Lower lobe of right lung (tissue), 2 donors: ENCODE measurements around the gene ABRACL. TPM values are rescaled to one million over a fixed set of nuclear protein-coding genes. Genes with fewer than 3 reads are reported as not detected.

ENCODE experiments used
- ATAC-seq, 2 donors: fragments of 200-7000 bp; cut with Tn5 transposase; one replicate each; pipeline ENCODE4 v1.9.1; 2020 to 2022; ENCODE audit warnings: mild to moderate bottlenecking in 2 of 2, moderate library complexity in 2 of 2
- DNase-seq: peaks from one replicate; pipeline ENCODE4 v3.0.0-alpha.2; 2020
- H3K27ac ChIP-seq: fragments of 200-600 bp; one replicate; pipeline ENCODE4 v1.8.0; 2022
- H3K27me3 ChIP-seq: fragments of 200-600 bp; one replicate; pipeline ENCODE4 v1.8.0; 2022; ENCODE audit warnings: low read depth
- H3K36me3 ChIP-seq: fragments of 200-600 bp; one replicate; pipeline ENCODE4 v1.8.0; 2022; ENCODE audit warnings: mild to moderate bottlenecking
- H3K4me1 ChIP-seq: fragments of 200-600 bp; one replicate; pipeline ENCODE4 v1.8.0; 2022
- H3K4me3 ChIP-seq: fragments of 200-600 bp; one replicate; pipeline ENCODE4 v1.8.0; 2022; ENCODE audit warnings: mild to moderate bottlenecking
- H3K9me3 ChIP-seq: fragments of 200-600 bp; one replicate; pipeline ENCODE4 v1.8.0; 2022
- intact Hi-C: fragments of 100-400 bp; cut with DNase I; formaldehyde crosslinking; loops from one replicate; pipeline ENCODE4 v1.11.0; 2022
- long read RNA-seq: library from polyadenylated mRNA; unstranded; transcript quantifications from one replicate; pipeline ENCODE4 v2.0.0, GENCODE V29; 2021
- total RNA-seq: library from RNA; stranded (reverse); fragmentation: NEBNext Ultra II Directional; extraction: Animal tissue kit (Norgen Biotek cat#: 25700); gene quantifications from one replicate; pipeline ENCODE4 v1.2.1, GENCODE V29; 2021
- TF ChIP-seq, protein P1 (sequence below): fragments of 200-600 bp; IDR thresholded peaks from one replicate; pipeline ENCODE4 v1.8.0; 2022; ENCODE audit warnings: antibody characterized with exemption, mild to moderate bottlenecking
- donor health status: DM: no; HTN: yes; CAD: no; lungs with severe emphysema.

Gene ABRACL, protein sequence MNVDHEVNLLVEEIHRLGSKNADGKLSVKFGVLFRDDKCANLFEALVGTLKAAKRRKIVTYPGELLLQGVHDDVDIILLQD
- 42.4 TPM for total RNA-seq
- long read RNA-seq, transcript ABRACL-201 (3 exons, 845 nt): major isoform, 10 of 14 reads
- long read RNA-seq, partial matches to known transcripts: 0 of 14 reads
- long read RNA-seq, other reads (novel, unspliced or antisense): 4 of 14 reads

DNA sequence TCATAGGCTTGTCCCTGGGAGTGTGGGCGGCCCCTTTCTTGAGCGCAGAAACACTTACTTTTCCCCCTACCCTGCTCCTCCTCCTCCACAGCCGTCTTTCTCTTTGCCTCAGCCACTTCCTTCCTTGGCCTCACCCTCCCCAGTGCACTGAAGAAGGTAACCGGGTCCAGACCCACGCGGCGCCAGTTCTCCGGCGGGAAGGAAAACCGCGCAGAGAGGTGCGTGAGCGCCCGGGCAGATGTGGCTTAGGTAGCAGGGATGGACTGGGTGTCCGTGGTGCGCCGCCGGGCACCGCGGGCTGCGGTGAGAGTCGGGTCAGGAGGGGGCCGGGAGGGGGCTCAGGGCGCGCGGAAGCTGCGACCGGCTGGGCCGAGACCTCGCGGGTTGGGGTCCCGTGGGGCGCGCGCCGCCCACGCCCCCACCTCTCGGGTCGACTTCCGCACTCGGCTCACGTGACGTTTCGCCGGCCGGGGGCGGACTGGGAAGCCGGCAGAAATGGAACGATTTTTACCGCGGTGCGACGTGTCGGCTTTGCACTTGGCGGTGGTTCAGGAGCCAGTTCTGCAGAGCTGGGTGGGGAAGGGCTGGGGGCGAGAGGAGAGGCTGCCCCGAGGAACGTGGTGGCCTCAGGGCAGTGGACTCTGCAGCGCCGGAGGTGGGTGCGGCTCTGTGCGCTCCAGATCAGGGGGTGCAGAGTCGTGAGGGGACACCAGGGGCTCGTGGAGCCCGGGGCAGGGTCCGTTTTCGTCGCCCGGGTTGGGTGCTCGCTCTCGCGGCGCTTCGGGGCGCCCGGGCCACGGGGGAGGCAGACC, at the start of gene ABRACL:
TSS of gene ABRACL (plus strand) at position 88 of the 812 bp plus-strand sequence. CDS start 5,416 bp downstream, outside the sequence.
- TF ChIP-seq, protein P1, sequence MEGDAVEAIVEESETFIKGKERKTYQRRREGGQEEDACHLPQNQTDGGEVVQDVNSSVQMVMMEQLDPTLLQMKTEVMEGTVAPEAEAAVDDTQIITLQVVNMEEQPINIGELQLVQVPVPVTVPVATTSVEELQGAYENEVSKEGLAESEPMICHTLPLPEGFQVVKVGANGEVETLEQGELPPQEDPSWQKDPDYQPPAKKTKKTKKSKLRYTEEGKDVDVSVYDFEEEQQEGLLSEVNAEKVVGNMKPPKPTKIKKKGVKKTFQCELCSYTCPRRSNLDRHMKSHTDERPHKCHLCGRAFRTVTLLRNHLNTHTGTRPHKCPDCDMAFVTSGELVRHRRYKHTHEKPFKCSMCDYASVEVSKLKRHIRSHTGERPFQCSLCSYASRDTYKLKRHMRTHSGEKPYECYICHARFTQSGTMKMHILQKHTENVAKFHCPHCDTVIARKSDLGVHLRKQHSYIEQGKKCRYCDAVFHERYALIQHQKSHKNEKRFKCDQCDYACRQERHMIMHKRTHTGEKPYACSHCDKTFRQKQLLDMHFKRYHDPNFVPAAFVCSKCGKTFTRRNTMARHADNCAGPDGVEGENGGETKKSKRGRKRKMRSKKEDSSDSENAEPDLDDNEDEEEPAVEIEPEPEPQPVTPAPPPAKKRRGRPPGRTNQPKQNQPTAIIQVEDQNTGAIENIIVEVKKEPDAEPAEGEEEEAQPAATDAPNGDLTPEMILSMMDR: no peak
- Histone ChIP-seq H3K27me3 (no peaks in the 10 kb centered on the region), H3K4me3 (peak within 1 kb of the TSS; percentile 85), H3K36me3 (peaks cover 2% of the 10 kb centered on the region), H3K4me1 (peaks cover 26% of the 10 kb centered on the region), H3K27ac (peak within 1 kb of the TSS; percentile 87), H3K9me3 (no peaks in the 10 kb centered on the region)
- DNase-seq: peak; percentile 78
- intact Hi-C loops: no loop called here
- peak; percentile 89 to 90 for ATAC-seq

DNA sequence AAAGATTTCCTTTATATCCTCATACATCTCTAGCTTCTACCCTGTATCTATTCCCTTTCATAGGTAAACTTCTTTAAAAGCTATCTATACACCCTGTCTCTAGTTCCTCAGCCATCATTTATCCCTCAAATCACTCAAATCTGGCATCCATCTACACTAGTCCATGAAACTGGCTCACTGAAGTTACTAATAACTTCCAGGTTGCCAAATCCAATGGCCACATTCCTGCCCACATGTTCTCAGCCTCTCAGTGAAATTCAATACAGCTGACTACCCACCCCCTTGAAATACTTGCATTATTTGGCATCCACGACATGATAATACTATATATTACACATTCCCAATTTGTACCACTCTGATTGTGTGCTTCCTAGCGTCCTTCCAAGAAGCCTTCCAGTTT, 49.2 kb upstream of the ABRACL start:
- no peak for ATAC-seq
- H3K4me1 ChIP-seq: peaks cover 38% of the 10 kb centered on the region
- intact Hi-C loops: no loop called here

DNA sequence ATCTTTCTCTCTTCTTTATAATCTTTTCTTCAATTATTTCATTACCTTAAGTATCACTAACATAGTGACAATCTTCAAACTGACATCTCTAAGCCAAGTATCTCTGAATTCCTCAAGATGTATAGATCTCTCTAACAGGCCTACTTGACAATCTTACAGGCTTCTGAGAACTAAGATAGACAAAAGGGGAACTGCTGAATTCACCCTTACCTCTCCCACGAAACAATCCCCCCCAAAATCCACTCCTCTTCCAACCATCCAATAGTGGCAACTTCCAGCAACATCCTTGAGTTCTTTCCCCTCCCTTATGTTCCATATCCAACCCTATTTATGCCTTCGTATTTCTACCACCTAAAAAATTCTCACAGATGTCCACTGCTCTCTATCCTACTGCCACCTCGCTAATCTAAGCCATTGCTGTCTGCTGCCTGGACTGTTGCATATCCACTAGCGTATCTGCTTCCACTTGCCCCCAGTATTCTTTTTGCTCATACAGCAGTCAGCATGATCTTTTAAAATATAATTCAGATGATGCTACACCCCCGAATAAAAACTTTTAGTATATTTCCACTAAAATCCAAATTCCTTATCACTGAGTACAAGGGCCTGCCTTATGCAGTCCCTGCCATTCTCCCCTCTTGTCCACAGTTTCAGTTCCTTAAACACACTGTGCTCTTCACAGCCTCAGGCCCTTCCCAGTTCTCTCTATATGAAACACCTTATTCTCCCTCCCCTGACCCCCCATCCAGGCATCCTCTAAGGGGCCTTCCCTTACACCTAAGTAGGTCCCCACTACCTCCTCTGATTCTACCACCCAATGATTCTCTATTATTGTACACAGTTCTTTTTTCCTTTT, 48.5 kb upstream of the ABRACL start:
- Histone ChIP-seq H3K27me3 (no peaks in the 10 kb centered on the region), H3K4me3 (no peak overlapping the region), H3K4me1 (peaks cover 39% of the 10 kb centered on the region), H3K36me3 (no peaks in the 10 kb centered on the region), H3K9me3 (no peaks in the 10 kb centered on the region), H3K27ac (no peak overlapping the region)
- ATAC-seq (peak; percentile 51), DNase-seq (no peak)
- TF ChIP-seq, protein P1: no peak
- intact Hi-C loops: loop anchor here (10.0 kb wide), 1 partner anchor 165 kb away; no protein-coding TSS in a partner anchor

More for the DNA sequence above, 49.2 kb upstream of the ABRACL start:
- TF ChIP-seq, protein P1: no peak
- H3K9me3 ChIP-seq: no peaks in the 10 kb centered on the region
- no peak overlapping the region for H3K4me3 ChIP-seq
- no peak overlapping the region for H3K27ac ChIP-seq
- H3K36me3 ChIP-seq: no peaks in the 10 kb centered on the region
- no peaks in the 10 kb centered on the region for H3K27me3 ChIP-seq
- no peak for DNase-seq

DNA sequence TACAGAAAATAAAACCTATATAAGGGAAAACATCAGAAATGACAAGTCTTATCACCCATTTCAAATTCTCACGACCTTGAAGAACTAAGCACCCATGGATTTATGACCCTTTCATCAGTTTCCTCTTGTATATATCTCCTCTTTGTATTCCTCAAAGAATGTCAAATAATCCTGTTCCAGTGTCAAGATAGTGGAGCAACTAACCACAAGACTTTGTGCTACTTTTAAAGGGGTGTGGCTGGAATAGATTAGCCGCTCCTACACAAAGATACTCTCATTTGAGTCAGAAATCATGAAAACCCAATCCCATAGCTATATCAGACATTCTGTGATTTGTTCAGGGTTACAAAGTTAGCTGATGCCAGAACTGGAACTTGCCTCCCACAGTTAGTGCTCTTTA, 47.1 kb upstream of the ABRACL start:
- Histone ChIP-seq H3K9me3 (no peaks in the 10 kb centered on the region), H3K4me3 (no peak overlapping the region), H3K4me1 (peaks cover 51% of the 10 kb centered on the region), H3K27ac (no peak overlapping the region), H3K27me3 (no peaks in the 10 kb centered on the region), H3K36me3 (no peaks in the 10 kb centered on the region)
- TF ChIP-seq, protein P1: no peak
- intact Hi-C loops: loop anchor here (10.0 kb wide), 1 partner anchor 167 kb away; no protein-coding TSS in a partner anchor
- DNase-seq (no peak), ATAC-seq (no peak)

DNA sequence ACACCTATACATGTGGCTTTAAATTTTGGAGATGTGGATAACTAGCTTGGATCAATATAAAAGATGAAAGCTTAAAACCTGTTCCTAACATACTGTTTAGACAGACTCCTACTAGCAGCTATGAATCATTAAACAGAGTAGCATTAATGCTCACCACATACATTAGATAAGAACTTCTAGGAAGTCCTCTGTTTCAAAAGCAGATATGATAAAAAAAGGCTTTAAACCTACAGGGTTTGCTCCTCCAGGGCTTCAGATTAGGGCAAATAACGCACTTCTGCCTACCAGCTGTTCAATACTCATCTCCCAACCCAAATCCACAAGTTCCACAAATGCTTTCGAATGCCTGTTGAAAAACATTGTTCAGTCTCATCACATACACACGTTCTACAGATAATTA, 42.0 kb upstream of the ABRACL start:
- H3K9me3 ChIP-seq: no peaks in the 10 kb centered on the region
- DNase-seq (no peak), ATAC-seq (no peak)
- H3K27me3 ChIP-seq: no peaks in the 10 kb centered on the region
- H3K4me1 ChIP-seq: peaks cover 60% of the 10 kb centered on the region
- peak overlapping the region; percentile 91 for H3K4me3 ChIP-seq
- TF ChIP-seq, protein P1: no peak
- H3K36me3 ChIP-seq: no peaks in the 10 kb centered on the region
- intact Hi-C loops: loop anchor here (10.0 kb wide), 1 partner anchor 172 kb away; no protein-coding TSS in a partner anchor
- no peak overlapping the region for H3K27ac ChIP-seq
